Left hindlimb (tissue), 1 donor: Measurements from ENCODE around the gene HOXD3.
A peak's percentile ranks its signal among the peaks of the same experiment; 100 is the strongest.

Experiments
- DNase-seq: peaks from one replicate; pipeline ENCODE4 v3.0.0-alpha.2; 2018

The HOXD3 gene

GRCh38 chr2:176156807-176157498 is at the start of gene HOXD3:
HOXD3 (plus strand) TSS chr2:176157307; CDS start chr2:176169115, 11,808 bp downstream.
- no peak for DNase-seq

DNA sequence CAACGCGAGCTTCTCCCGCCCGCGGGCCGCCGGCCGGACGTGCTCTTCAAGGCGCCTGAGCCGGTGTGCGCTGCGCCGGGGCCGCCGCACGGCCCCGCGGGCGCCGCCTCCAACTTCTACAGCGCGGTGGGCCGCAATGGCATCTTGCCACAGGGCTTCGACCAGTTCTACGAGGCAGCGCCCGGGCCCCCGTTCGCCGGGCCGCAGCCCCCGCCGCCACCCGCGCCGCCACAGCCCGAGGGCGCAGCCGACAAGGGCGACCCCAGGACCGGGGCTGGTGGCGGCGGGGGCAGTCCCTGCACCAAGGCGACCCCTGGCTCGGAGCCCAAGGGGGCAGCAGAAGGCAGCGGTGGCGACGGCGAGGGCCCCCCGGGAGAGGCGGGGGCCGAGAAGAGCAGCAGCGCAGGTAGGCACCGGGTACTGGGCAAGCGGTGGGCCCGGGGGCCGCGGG is 49.4 kb upstream of the HOXD3 start:
- DNase-seq, result peak; percentile 48

DNA sequence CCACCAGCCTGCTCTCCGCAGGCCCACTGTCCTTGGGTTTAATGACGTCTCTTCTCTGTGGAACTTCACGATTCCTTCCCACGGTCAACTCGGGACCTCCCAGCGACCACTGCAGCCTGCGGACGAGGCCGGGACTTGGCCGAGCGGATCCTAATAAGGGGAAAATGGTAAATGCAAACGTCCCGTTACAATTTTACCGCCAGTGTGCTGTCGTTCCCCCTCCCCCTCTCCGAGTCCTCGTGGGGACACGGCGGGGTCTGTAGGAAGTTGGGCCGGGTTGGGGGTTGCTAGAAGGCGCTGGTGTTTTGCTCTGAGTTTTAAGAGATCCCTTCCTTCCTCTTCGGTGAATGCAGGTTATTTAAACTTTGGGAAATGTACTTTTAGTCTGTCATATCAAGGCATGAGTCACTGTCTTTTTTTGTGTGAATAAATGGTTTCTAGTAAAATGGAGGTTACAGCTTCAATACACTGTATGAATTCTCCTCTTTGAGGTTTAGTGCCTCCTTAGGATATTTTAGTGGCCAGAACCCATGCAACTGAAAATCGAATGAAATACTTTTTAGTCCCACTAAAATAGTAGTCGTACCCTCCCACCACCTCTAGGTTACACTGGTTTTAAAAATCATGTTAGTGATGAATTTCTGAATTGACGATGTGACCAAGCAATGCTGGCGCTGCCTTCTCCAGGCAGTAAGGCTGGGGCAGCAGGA is 47.8 kb upstream of the HOXD3 start:
- DNase-seq, result peak; percentile 39

DNA sequence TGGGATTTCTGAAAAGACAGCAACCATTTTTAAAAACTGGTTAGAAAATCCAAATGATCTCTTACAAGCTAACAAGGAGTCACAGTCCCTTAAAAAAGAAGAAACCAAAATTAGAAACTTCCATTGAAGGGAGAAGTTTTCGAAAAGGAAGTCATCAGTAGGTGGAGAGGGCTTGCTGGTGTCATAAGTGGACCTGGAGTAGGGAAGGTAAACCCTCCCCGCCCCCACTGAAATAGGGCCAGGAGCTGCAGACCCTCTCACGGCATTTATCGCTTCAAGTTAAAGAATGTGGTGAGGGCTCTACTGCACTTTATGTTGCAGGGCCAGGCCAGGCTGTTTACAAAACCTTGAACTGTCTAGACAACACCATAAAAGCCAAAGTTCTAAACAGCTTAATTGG is 47.2 kb upstream of the HOXD3 start:
- peak; percentile 13 for DNase-seq

GRCh38 chr2:176110415-176111308 is 46.4 kb upstream of the HOXD3 start:
- no peak for DNase-seq

DNA sequence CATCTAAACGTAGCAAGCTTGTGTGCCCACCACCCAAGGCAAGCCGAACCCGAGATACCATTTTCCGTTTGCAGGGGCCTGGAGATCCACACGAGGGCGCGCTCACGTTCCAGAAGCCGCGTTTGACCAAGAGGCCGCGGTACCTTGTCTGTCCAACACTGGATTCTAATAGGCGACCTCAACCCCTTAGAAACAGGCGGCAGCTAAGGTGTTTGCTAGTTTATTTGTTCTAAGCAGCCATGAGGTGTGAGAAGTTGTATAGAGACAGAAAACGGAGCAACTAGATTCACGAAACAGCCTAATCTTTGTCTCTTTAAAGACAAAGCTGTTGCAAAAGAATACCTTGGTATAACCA is 45.8 kb upstream of the HOXD3 start:
- DNase-seq, result peak; percentile 78

GRCh38 chr2:176111846-176112374 is 45.2 kb upstream of the HOXD3 start:
- DNase-seq, result no peak

DNA sequence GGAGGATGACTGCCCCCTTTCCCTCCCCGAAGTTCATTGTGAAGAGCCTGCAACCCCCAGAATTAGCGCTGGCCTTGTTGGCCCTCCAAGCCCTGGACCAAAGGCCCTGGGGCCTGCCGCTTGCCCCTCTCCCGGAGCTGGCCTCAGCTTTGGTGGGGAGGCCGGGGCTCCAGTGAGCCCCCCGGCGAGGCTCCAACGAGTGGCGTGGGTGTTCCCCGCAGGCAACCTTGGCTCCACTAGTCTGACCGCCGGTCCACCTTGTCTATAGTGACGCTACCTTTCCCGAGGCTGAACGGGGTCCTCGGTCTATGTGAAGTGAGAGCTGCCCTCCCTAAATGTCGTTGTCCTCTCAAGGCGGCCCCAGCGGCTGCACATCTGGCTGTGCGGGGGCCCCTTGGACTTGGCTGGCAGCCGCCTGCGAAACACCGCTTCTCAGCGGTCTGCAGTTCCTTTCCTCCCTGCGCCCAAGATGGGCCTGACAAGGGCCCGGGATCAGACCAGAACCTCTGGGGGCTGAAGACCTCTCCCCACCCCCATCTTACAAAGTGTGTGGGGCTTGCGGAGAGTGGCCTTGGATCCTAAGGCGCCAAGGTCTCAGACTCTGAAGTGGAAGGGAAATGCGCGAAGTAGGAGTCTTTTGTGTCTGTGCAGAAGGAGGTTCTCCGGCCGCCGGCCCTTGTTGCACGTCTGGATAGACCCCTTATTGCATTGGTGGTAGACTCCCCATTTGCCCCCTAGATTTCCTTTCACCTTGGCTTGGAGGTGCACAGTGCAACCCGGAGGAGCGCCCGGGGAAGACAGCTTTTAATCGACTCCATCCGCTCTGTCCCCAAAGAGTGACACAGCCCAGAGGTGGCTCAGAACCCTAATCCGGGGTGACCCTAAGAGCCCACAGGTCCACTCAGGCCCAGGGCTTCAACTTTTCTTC is 44.5 kb upstream of the HOXD3 start:
- DNase-seq, result no peak

GRCh38 chr2:176114120-176114929 is 42.8 kb upstream of the HOXD3 start:
- DNase-seq, result no peak

GRCh38 chr2:176114930-176115625 is 42.0 kb upstream of the HOXD3 start:
- no peak for DNase-seq

DNA sequence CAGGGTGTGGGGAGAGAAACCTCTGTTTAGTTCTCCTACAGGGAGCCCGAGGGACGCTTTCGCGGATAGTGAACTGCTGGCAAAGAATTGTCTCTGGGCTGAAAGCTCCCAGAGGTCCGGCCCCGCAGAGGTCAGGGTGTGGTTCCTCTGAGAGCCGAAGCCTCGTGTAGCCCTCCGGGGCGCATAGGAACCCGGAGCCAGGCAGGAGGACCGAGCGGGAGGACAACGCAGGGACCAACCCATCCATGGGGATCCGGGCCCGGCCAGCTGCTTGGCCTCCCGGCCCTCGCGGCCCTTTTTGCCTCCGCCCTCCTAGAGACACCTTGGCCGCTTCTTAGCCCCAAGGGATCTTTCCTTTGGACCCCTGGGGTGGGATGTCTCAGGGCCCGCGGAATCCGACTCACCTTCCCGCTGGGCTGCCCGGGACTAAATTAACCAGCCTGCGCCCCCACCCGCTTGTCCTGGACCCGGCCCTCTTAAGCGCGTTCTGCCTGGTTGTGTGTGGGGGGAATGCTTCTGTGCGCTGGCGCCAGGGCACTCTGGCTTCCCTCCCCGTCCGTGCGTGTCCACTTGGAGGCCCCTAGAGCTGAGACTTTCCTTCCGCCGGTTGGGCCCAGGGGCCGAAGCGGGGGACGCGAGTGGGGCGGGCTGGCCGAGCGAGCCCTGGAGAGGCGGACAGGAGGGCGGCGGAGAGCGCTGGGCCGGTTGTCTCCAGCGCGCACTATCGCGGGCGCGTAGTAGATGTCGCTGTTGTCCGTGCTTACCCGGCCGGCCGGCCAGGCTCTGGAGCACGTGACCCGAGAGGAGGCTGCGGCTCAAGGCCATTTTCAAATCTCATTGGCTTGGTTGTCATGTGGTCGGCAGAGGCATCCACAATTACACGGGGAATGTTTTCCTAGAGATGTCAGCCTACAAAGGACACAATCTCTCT is 41.0 kb upstream of the HOXD3 start, which contains the start of gene HOXD10:
TSS of gene HOXD10 (plus strand) at position 896 of the 931 bp plus-strand sequence. CDS start 56 bp downstream, outside the sequence.
- DNase-seq, result peak; percentile 88

- DNase-seq, result no peak
Measured at GRCh38 chr2:176117162-176117822, 39.8 kb upstream of the HOXD3 start.

DNA sequence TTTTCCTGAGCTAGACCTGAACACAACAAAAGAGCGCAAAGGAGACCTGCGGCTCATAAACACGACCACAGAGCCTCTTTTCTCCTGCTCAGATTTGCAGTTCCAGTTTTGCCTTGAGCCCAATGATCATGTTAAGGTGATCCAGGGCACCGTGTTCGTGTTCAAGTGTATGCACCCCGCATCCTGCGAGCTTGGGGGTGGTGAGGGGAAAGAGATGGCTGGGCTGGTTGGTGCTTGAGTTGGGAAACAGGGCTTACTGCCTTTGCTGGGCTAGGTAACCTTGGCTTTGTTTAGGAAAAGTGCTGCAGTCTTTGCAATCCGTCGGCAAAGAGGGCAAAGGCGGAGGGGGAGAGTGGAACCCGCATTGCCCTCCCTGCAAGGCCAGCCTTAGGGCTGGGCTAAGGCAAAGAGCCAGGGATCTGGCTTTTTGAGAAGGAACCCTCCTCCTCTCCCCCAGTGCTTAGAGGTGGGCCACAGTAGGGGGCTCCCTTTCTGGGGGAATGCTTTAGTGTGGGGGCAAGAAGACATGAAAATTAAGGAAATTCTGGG is 39.2 kb upstream of the HOXD3 start:
- no peak for DNase-seq

DNA sequence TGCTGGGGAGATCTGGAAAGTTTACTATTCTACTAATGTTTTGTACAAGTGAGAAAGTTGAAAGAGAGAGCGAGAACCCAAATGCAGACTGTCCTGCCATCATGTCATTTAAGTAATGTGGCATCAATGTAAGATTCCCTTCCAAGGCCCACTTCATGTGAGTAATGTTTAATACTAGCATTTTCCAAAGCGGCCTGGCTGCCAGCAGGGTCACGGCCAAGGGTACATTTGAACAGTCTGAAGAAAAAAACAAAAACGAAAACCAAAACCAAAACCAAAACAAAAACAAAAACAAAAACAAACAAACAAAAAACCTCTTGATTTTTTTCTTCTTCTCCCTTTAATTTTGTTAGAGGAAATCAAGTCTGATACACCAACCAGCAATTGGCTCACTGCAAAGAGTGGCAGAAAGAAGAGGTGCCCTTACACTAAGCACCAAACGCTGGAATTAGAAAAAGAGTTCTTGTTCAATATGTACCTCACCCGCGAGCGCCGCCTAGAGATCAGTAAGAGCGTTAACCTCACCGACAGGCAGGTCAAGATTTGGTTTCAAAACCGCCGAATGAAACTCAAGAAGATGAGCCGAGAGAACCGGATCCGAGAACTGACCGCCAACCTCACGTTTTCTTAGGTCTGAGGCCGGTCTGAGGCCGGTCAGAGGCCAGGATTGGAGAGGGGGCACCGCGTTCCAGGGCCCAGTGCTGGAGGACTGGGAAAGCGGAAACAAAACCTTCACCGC is 38.3 kb upstream of the HOXD3 start:
- DNase-seq, result peak; percentile 51

DNA sequence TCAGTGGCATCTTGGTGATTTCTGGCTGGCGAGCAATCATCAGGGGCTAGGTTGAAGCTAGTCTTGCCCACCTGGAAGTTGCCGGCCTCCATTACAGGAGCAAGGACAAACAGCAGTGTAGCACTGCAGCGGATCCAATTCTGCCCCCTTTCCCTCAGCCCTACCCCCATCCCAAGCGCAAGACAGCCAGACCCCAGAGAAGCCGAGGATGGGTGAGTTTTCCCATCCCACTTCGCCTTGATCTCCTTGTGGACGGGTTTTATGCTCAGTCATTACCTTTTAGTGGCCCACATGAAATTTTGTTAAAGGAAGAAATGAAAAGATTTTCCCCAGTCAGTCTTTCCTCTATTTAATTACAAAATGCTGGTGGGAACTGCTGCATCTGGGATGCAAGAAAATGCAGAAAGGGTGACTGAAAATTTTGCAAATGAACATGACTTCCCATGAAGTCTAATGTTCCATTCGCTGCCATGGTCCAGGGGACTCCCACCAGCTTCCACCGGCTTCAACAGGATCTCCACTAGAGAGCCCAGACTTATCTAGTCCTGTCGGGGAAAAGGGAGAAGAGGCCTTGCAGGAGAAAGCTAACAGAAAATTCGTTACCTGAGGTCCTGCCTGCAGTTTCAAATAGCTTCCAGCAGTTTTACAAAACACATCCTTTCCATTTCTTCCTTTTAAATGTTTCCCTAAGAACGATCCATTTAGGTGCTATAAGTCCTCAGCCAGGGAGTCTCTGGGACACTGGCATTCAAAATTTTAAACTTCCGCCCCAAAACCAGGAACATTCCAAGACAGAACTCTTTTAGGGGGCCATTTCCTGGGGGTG is 36.5 kb upstream of the HOXD3 start:
- no peak for DNase-seq

DNA sequence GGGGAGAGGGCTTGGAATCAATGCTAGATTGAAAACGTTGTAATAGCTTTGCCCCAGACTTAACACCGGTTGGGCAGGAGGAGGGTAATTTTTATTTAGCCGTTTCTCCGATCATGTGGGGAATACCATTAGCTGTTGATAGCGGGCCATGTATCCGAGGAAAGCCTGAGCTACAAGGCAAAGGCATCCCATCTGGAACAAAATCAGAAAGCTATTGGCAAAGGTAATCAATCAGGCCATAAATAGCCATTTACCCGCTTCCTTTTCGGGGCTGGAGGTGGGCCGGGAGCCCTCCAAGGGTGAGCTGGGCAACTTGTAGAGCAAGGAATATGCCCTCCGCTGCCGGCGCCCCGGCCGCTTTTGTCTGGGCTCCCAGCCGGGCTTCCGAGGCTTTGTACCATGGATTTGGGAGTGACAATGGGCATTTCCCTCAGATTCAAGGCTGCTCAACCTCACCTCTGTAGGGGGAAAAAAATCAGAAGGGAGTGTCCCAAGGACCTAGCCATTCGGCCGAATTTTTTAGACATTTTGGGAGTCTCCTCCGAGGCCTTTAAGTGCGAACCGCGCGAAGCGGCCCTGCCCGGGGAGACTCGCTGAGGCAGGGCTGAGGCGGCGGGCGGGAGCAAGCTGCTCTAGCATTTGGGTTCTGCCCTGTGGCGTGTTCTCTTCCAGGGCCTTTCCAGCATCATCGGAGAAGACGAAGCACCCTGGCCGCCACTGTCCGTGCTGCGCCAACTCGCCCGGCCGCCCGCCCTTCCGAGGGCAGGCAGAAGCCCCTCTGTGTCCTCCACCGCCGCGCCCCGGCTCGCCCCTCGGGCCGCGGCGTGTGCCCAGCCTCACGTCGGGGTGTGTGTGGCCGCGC is 35.7 kb upstream of the HOXD3 start:
- no peak for DNase-seq
